ENCODE measurements around the gene PEAR1. TPM values are rescaled to one million over a fixed set of nuclear protein-coding genes. Genes with fewer than 3 reads are reported as not detected.

The PEAR1 gene
- total RNA-seq, 1 donor from 2014 or later, result 9.9 TPM

GRCh38 chr1:156921053-156921529 is 27.6 kb downstream of the PEAR1 start:
- Mint-ChIP-seq H3K4me1 (ENCODE audit: low read depth) (peaks cover 22% of the 10 kb centered on the region), H3K4me3 (ENCODE audit: unreplicated experiment) (peak overlapping the region; percentile 27), H3K36me3 (ENCODE audit: low read depth) (peaks cover 6% of the 10 kb centered on the region), H3K27ac (ENCODE audit: unreplicated experiment) (no peak overlapping the region), H3K9me3 (ENCODE audit: low read depth) (no peaks in the 10 kb centered on the region), H3K27me3 (ENCODE audit: low read depth) (peaks cover 47% of the 10 kb centered on the region)
- DNase-seq (ENCODE audit: low spot score), result no peak
- TF ChIP-seq CTCF (IDR thresholded peaks at IDR 0.05), result no peak

GRCh38 chr1:156922986-156923669 is 29.6 kb downstream of the PEAR1 start:
- Mint-ChIP-seq H3K27me3 (ENCODE audit: low read depth) (peaks cover 57% of the 10 kb centered on the region), H3K4me3 (ENCODE audit: unreplicated experiment) (peak overlapping the region; percentile 21)
- TF ChIP-seq CTCF (IDR thresholded peaks at IDR 0.05), result no peak

GRCh38 chr1:156923670-156924477 is 30.4 kb downstream of the PEAR1 start:
- Mint-ChIP-seq H3K36me3 (ENCODE audit: low read depth) (peaks cover 2% of the 10 kb centered on the region), H3K4me1 (ENCODE audit: low read depth) (peaks cover 36% of the 10 kb centered on the region), H3K27ac (ENCODE audit: unreplicated experiment) (no peak overlapping the region), H3K9me3 (ENCODE audit: low read depth) (no peaks in the 10 kb centered on the region), H3K27me3 (ENCODE audit: low read depth) (peaks cover 63% of the 10 kb centered on the region), H3K4me3 (ENCODE audit: unreplicated experiment) (peak overlapping the region; percentile 42)
- no peak for DNase-seq (ENCODE audit: low spot score)
- TF ChIP-seq CTCF (IDR thresholded peaks at IDR 0.05), result no peak

More at GRCh38 chr1:156922986-156923669, 29.6 kb downstream of the PEAR1 start:
- H3K27ac Mint-ChIP-seq (ENCODE audit: unreplicated experiment), result peak overlapping the region; percentile 59
- H3K4me1 Mint-ChIP-seq (ENCODE audit: low read depth), result peaks cover 34% of the 10 kb centered on the region
- no peaks in the 10 kb centered on the region for H3K9me3 Mint-ChIP-seq (ENCODE audit: low read depth)
- H3K36me3 Mint-ChIP-seq (ENCODE audit: low read depth), result peaks cover 6% of the 10 kb centered on the region
- no peak for DNase-seq (ENCODE audit: low spot score)

GRCh38 chr1:156924478-156925153 is 31.1 kb downstream of the PEAR1 start:
- no peak for TF ChIP-seq CTCF (IDR thresholded peaks at IDR 0.05)
- H3K4me1 Mint-ChIP-seq (ENCODE audit: low read depth), result peaks cover 36% of the 10 kb centered on the region
- no peak overlapping the region for H3K4me3 Mint-ChIP-seq (ENCODE audit: unreplicated experiment)
- DNase-seq (ENCODE audit: low spot score), result no peak
- H3K9me3 Mint-ChIP-seq (ENCODE audit: low read depth), result no peaks in the 10 kb centered on the region
- peaks cover 2% of the 10 kb centered on the region for H3K36me3 Mint-ChIP-seq (ENCODE audit: low read depth)
- peaks cover 70% of the 10 kb centered on the region for H3K27me3 Mint-ChIP-seq (ENCODE audit: low read depth)
- H3K27ac Mint-ChIP-seq (ENCODE audit: unreplicated experiment), result no peak overlapping the region
